ENCODE results near the gene TP53BP2.

GRCh38 chr1:223843934-223844786, 1.6 kb downstream of the TP53BP2 start:
- TF ChIP-seq CTCF (IDR thresholded peaks at IDR 0.05 in 2 of 3, conservative IDR thresholded peaks at IDR 0.05 in 1 of 3; ENCODE audit: control insufficient read depth in 2 of 3, extremely low read depth in 1 of 3, insufficient read depth in 1 of 3, low read depth in 3 of 3, low read length in 3 of 3) (no peak), CREB1 (IDR thresholded peaks at IDR 0.05; ENCODE audit: low read depth) (0 out of 2 replicates have a peak, but pooled peaks have one; percentile 43), POLR2A (IDR thresholded peaks at IDR 0.05; ENCODE audit: low read depth, low read length) (no peak), EZH2 (IDR thresholded peaks at IDR 0.05; ENCODE audit: borderline replicate concordance, control insufficient read depth, low read depth, low read length) (no peak), CHD1 (IDR thresholded peaks at IDR 0.05; ENCODE audit: low read depth, low read length) (no peak), EP300 (IDR thresholded peaks at IDR 0.05; ENCODE audit: borderline replicate concordance in 1 of 2, control insufficient read depth in 1 of 2, low read depth in 2 of 2, low read length in 2 of 2) (no peak), RFX5 (IDR thresholded peaks at IDR 0.05; ENCODE audit: low read depth, low read length) (no peak), REST (IDR thresholded peaks at IDR 0.05; ENCODE audit: low read depth, low read length) (no peak)

Measured in GM12878 (cell line).